Fibroblast of villous mesenchyme (primary cell): Measurements from ENCODE around the gene IFITM5. TPM values are rescaled to one million over a fixed set of nuclear protein-coding genes. Genes with fewer than 3 reads are reported as not detected.
"Not testable (repeated sequence)": the region's sequence is repeated elsewhere in the genome, so short reads cannot be mapped to it uniquely, and the experiment has no call there.

Experiments used
- DNase-seq: peaks from one replicate; pipeline ENCODE4 v3.0.0-alpha.2; 2010; ENCODE audit warnings: low read depth
- H3K4me3 ChIP-seq: 2 replicates; pipeline ENCODE4 v1.5.1; 2011; ENCODE audit warnings: low read depth, mild to moderate bottlenecking, low read length
- total RNA-seq: library from RNA; depleted of rRNA; stranded (reverse); fragments of >200 nt; gene quantifications from 2 replicates; pipeline ENCODE4 v1.2.3, GENCODE V29; 2012
- TF ChIP-seq, protein P1 (sequence below): IDR thresholded peaks from 2 replicates; pipeline ENCODE4 v1.5.1; 2012; ENCODE audit warnings: low read depth, mild to moderate bottlenecking, low read length; ENCODE audit not compliant: insufficient read depth

IFITM5 gene
- total RNA-seq, 1 donor = not detected

DNA sequence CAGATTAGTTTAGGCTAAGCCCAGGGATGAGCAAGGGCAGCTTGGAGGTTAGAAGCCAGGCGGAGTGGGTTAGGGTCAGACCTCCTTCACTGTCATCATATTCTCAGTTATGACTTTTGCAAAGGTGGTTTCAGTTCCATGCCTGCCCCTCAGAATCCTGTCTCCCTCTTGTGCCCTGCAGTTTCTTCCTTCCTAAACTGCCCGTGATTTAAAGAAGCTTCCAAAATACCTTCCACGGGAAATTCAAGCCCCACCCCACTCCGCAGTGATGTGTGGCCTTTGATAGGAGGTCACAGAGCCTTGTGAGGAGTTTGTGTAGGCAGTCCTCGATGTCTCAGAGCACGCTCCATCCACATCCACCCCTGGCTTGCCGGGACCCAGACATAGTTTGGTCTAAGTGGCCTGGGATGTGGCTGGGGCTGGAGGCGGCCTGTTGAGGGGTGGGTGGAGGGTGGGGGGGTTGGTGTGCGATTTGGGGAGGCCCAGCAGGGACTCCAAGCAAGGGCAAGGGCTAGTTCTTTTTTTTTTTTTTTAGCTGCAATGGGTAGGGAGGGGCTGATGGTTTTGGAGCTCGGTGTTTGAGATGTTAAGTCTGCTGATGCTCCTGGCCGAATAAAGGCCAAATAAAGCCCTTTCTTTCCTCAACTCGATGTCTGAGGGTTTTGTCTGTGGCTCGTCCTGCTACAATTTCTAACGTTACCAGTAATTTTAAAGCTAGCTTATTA, 12.9 kb upstream of the IFITM5 start:
- H3K4me3 ChIP-seq = peak overlapping the region; percentile 7
- TF ChIP-seq, protein P1, sequence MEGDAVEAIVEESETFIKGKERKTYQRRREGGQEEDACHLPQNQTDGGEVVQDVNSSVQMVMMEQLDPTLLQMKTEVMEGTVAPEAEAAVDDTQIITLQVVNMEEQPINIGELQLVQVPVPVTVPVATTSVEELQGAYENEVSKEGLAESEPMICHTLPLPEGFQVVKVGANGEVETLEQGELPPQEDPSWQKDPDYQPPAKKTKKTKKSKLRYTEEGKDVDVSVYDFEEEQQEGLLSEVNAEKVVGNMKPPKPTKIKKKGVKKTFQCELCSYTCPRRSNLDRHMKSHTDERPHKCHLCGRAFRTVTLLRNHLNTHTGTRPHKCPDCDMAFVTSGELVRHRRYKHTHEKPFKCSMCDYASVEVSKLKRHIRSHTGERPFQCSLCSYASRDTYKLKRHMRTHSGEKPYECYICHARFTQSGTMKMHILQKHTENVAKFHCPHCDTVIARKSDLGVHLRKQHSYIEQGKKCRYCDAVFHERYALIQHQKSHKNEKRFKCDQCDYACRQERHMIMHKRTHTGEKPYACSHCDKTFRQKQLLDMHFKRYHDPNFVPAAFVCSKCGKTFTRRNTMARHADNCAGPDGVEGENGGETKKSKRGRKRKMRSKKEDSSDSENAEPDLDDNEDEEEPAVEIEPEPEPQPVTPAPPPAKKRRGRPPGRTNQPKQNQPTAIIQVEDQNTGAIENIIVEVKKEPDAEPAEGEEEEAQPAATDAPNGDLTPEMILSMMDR = no peak
- DNase-seq = no peak

DNA sequence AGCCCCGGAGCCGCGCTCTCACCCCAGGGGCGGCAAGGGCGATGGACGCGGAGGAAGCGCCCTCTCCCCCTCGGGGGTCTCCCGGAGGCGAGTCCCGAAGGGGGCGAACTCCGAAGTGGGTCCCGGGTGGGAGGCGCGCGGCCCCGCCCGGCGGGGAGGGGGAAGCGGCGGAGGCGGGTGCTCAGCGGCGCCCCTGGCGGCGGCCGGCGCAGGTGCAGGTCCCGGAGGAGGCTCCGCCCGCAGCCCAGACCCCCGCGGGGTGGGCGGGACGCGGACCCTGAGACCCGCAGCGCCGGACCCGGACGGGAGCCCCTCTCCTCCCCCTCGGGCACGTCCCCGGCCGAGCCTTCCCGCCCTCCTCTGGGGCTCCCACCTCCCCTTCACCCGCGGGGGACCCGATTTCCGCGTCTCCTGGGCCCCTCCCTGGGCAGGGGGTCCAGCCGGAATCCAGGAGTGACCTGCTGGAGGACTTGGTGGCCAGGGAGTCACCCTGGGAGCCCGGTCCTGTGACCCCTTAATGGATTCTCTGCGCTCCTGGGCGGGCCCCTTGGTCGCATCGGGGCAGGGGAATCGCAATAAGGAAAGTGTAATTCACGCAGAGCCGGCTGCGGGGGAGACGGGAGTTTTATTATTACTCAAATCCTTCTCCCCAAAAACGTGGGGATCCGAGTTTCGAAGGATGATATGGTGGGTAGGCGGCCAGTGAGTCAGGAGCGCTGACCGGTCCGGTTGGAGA, 11.9 kb upstream of the IFITM5 start:
- not testable (repeated sequence) for DNase-seq
- peak overlapping the region; percentile 37 for H3K4me3 ChIP-seq

DNA sequence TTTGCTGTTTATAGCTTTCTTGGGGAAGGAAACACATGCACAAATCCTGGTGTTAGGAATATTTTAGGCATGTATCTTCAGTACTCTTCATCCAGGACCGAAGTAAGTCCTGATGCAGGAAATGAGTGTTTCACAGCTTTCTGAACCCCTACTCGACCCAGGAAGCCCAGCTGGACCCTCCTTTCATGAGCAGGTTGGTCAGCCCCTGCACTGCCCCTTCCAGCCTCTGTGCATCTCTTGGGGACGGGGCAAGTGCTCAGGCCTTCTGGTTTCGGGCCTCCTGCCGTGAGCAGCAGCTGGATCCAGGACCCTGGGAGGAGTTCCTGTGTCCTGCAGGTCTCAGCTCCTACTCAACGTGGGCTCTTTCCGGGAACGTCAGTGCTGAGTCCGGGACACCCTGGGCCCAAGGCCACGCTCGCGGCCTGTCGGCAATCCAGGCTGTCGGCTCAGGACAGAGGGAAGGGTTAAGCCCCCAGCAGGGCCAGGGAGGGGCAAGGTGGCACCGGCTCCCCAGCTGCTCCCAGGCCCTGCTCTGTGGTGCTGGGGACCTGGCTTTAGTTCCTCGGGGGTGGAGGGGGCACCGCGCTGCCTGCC, 10.8 kb upstream of the IFITM5 start:
- H3K4me3 ChIP-seq = peak overlapping the region; percentile 67
- DNase-seq = not testable (repeated sequence)

DNA sequence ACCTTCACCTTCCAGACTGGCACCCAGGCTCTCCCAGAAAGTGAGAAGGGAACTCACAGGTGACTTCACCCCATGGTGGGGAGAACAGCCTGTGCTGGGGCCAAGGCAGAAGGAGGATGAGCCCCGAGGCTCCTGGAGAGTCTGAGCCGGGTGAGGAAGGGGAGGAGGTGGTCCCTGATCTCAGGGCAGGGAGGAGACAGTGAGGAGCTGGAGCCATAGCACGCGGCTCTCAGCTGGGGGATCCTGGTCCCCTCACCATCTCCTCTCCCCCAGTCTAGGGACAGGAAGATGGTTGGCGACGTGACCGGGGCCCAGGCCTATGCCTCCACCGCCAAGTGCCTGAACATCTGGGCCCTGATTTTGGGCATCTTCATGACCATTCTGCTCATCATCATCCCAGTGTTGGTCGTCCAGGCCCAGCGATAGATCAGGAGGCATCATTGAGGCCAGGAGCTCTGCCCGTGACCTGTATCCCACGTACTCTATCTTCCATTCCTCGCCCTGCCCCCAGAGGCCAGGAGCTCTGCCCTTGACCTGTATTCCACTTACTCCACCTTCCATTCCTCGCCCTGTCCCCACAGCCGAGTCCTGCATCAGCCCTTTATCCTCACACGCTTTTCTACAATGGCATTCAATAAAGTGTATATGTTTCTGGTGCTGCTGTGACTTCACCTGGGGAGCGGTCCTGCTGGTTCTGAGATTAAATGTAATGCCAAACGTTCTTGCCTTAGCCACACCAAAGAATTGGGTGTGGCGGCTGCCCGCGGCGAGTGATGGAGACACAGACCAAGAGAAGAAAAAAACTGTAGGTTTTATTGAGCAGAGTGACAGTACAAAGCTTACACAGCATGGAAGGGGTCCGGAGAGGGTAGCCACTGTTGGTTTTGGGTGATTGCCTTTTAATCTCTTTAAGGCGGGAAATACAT, 9.7 kb upstream of the IFITM5 start:
- DNase-seq = not testable (repeated sequence)
- H3K4me3 ChIP-seq = peak overlapping the region; percentile 67

DNA sequence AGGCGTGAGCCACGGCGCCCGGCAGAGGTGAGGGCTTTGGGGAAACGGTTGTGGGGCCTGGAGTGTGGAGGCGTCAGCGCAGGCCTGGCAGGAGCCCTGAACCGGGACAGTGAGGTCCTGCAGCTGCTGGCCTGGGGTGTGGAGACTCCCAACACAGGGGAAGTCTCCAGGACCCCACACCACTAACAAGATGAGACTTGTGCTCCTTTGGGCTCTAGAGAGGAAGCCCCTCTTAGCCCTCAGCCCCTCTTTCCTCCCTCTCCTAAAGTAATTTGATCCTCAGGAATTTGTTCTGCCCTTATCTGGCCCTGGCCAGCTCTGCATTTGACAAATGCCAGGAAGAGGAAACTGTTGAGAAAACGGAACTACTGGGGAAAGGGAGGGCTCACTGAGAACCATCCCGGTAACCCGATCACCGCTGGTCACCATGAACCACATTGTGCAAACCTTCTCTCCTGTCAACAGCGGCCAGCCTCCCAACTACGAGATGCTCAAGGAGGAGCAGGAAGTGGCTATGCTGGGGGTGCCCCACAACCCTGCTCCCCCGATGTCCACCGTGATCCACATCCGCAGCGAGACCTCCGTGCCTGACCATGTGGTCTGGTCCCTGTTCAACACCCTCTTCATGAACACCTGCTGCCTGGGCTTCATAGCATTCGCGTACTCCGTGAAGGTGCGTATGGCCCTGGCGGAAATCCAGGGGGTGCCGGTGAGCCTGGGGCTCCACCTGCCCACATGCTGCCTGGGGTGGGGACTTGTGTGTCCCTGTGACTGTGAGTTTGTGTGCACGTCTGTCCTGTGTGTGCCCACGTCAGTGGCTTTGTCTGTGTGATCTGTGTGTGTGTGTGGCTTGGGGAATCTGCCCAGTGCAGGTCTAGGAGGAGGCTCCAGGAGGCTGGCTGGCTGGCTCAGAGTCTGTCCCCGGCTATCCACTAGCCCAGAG, 8.7 kb upstream of the IFITM5 start, which contains the start of gene IFITM2:
Gene IFITM2 (plus strand): TSS at position 51 of the 943 bp plus-strand sequence. CDS start 377 bp downstream, at position 428.
- peak within 1 kb of the TSS; percentile 67 for H3K4me3 ChIP-seq
- DNase-seq = peak; percentile 95

DNA sequence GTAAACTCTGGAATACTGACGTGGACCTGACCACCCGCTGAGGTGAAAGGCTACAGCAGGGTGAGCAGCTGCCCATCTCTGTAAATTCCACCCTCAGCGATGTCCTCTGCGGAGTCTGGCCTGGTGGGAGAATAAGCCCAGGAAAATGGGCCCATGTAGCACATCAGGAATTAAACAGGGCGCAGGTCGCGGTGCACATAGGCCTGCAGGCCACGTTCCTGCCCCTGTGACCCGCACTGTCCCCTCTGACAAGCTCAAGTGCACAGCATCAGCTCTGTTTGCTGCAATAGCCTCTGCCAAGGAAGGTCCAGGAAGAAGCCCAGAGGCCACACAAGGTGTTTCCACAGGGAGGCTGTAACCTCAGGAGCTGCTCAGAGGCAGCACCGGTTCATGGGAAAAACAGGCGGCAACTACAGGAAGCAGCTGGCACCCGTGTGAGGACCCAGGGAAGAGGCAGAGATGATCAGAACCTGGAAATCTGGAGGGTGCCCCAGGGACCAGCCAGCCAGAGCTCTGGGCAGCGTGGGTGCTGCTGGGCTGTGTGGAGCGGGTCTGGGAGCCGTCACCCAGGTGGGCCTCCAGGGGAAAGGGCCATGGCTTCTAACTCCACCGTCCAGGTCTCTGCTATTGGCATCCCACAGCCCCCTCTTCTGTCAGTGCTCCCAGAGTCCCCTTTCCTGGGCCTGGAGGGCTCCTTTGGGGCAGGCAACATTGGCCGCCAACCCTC, 7.5 kb upstream of the IFITM5 start:
- TF ChIP-seq, protein P1 = no peak
- H3K4me3 ChIP-seq = no peak overlapping the region
- DNase-seq = no peak

DNA sequence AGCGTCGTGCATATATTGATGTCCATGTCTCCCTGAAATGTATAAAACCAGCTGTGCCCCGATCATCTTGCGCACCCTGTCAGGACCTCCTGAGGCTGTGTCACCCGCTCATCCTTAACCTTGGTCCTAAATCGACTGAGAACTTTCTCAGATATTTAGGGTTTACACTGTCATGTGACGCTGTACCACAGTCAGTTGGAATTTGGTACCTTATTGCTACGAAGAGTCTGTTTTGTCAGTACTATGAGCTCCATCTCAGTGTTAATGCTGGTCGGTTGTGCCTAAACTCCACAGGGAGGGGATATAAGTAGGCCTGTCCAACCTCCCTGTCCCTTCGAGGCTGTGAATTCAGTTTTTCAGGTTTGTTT, 6.5 kb upstream of the IFITM5 start:
- no peak for DNase-seq
- no peak overlapping the region for H3K4me3 ChIP-seq
- TF ChIP-seq, protein P1 = no peak
